DLD1 (cell line): Measurements from ENCODE around the gene RAP1GAP2.
"Not testable (repeated sequence)": the region's sequence is repeated elsewhere in the genome, so short reads cannot be mapped to it uniquely, and the experiment has no call there.

Experiments used
- in situ Hi-C: cut with HindIII; loops from 2 replicates; pipeline ENCODE4 v1.10.0; 2017; ENCODE audit warnings: low sequenced_read_pairs

RAP1GAP2 gene

DNA sequence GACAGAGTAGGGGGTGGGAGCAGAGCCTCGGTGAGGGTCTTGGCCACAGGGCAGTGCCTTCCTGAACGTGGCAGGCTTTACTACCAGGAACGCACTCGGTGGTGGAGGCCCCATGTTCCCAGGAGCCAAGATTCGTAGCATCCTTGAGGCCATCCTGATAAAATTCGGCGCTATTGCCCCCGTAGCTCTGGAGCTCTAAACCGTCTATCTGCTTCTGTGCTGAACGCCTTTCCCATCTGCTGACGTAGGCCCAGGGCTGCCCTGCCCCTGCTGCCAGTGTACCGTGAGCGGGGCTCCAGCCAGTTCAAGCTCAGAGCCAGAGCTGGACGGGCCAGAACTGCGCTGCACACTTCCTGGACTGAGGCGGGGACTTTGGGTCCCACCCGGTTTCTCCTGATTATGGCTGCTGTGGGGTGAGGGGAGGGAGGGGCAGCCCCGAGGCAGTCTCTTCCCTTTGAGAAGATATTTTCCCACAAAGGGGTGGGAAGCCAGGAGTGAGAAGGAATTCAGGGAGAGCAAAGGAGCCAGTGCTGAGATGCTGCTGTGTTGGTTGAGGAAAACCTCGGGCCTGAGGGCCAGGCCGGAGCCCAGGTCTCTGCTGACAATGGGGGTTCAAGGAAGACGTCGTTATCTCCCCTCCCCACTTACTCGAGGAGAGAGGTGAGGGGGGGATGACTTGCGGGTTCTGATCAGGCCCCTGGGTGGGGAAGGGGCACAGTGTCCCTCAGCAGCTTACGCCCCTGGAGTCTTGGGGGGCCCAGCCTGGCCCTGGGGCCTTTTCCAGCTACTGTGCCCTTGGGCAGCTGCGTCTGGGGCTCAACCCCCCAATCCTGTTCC lies 237.7 kb downstream of the RAP1GAP2 start:
- in situ Hi-C loops: no loop called here

DNA sequence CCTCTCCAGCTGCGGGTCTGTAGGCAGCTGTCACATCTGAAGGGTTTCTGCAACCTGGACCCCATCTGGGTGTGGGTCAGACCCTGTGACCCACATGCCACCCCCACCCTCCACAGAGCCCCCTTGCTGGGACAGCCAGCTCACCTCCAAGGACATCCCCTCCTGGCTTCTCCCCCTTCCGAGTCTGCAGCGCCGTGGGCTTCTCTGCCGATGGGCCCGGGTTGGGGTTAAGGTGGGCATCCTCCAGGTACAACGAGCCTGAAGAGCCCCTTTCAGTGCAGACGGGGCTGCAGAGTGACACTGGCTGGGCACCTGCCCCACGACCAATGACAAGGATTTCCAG lies 238.3 kb downstream of the RAP1GAP2 start:
- in situ Hi-C loops: no loop called here

DNA sequence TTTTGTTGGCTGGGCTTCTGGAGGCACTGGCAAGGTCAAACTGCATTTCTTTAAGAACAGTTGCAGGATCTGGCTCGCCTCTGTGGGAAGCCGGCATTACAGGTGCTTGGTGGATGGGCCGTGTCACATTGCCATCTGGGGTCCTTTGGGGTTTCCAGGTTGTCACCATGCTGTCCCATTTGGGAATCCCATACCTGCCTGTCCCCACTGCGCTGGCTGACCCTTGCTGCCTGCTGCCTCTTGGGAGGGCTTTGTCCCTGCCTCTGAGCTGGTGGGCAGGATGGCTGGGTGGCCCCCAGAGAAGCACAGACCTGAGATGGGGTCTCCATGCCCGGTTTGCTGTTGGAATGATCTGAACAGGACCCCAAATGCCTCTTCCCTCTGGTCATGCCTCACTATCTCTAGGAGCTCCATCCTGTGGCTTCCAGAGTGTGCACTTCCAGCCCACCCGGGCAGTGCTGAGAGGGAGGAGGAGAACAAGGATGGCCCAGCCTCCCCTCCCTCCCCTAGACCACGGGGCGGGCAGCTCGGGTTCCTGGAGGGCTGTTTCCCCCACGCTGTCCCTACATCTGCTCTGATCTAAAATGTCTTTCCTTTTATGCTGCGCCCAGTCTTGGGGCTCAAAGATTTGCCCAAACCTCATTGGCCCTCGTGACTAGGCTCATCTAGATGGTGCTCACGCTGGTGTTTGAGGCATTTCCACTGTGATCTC lies 239.2 kb downstream of the RAP1GAP2 start:
- in situ Hi-C loops: no loop called here

DNA sequence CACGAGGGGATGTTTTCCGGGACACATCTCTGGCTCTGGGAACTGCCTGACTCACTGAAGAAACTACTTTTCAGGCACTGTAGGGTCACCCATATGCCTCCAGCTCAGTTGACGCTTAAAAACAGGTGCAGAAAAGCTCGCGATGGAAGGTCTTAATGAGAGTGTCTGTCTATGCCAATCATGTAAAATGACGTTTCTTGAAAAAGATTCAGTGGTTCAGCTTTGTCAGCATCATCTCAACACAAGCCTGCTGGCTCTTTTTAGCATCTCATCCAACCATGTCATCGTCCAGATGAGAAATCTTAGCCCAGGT lies 239.7 kb downstream of the RAP1GAP2 start:
- in situ Hi-C loops: no loop called here

DNA sequence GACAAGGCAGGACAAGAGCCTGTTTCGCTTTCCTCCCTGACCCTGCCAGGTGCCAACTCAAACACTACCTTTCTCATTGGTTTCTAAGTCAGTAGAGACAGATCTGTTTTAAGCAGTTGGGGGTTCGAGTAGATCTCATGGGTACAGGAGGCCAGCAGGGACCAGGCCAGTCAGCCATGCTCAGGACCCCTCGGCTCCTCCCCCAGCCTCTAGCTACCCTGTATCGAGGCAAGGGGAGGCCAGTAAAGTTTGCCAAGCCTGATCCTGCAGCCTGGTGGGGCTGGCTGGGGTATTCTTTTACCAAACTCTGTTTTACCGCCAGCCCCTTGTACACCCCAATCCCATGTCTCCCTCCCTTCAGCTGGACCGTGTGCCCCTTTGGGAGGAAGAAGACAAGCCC lies 240.6 kb downstream of the RAP1GAP2 start:
- in situ Hi-C loops: no loop called here

DNA sequence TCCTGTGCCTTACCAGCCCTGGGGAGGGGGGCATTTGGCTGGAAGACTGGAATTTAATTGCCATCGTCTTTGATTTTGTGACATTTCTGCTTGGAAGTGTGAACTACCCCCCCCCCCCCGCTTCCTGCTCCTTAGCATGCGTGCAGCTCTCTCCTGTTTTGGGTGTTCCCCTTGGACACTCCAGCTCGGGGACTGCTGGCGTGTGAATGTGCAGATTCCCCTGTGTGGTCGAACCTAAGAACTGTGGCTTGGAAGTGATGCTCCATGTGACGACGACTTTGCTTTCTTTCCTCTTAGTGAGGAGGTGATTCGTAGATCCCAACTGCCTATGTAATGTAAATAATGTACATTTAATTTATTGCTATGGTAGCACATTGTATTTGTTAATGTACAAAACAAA lies 241.0 kb downstream of the RAP1GAP2 start:
- in situ Hi-C loops: no loop called here

DNA sequence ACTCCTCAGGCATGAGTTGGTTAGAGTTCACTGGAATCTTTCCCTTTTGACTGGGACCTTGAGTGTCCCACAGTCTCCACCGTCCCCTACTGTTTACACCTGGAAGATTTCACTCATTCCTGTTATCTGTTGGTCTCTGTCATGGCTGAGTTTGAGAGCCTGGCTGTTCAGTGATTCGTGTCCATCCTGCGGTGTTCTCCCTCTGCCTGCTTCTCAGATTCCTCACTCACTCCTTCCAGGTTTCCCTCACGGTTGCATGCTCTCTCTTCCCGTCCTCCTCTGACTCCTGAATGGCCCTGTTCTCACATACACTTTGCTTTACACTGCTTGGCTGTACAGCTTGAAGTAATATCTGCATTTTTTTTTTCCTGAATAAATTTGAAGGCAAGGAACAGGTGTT lies 242.7 kb downstream of the RAP1GAP2 start:
- in situ Hi-C loops: no loop called here

DNA sequence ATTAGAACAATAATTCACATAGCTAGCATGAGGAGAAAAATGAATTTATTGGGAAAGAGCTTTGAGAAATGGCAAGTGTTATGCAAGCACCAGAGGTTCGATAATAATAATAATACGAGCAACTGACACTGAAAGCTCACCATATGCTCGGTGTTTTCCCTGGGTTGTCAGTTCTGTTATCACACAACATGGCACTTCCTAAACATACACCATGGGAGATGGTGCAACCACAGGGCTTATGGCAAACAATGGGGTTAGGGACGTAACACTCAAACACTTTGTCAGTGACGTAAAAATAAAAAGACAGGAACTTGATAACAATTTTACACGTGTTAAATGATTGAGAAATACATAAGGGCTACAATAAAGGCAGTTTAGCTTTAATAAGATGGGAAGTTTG lies 243.5 kb downstream of the RAP1GAP2 start:
- in situ Hi-C loops: no loop called here

DNA sequence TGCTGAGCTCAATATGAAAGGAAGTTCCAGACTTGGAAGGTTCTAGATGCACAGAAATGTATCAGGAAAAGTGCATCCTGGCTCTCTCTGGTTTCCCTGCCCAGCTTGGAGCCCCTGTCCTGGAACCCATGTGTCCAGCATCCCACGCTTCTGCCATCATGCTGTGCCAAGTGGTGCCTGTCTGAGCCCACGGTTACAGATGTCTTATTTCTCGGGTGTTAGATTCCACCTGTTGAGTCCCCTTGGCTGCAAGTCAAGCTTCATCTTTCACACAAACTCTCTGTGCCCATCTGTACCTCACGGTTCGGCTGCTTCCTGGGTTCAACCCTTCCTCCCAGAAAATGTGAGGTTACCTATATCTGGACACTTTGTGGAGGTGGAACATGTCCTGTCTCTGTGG lies 244.6 kb downstream of the RAP1GAP2 start:
- in situ Hi-C loops: no loop called here

DNA sequence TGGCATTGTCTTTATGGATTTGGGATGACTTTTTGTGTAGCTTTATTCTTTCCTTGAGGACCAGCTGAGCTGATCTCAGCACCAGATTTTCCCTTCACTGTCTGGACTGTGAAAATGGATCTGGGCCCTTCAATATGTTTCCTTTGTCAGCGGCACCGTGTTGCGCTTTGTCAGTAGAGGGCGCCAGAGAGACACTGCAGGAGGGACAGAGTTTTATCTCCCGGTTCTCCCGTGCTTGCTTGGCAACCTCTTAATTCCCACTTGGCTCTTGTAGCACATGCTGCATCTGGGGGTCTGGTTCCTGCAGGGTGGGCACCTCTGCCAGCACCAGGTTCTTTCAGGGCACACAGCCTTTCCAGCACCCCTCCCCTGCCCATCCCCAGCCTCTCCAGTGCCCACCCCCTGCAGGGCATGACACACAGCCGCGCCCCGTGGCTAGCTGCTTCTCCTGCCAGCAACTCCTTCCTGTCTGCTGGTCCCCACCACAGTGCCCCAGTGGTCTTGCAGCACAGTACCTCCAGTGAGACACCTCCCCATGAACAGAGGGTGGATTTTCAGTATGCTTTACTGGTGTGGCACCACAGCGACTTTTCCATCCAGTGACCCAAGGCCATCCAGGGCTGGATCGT lies 247.6 kb downstream of the RAP1GAP2 start:
- in situ Hi-C loops: no loop called here

DNA sequence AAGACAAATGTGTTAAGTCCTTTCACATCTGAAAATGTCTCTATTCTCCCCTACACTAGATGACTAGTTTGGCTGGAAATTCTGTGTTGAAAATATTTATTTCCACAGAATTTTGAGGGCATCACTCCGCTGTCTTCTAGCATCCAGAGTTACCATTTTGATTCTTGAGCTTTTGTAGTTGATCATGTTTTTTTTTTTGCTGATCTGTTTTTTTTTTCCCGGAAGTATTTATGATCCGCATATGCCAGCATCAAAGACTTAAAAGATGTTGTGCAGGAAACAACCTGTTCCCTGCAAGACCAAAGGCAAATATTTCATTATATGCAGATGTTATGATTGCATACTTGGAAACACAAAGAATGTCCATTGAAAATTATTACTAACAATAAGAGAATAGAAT lies 250.5 kb downstream of the RAP1GAP2 start:
- in situ Hi-C loops: no loop called here

DNA sequence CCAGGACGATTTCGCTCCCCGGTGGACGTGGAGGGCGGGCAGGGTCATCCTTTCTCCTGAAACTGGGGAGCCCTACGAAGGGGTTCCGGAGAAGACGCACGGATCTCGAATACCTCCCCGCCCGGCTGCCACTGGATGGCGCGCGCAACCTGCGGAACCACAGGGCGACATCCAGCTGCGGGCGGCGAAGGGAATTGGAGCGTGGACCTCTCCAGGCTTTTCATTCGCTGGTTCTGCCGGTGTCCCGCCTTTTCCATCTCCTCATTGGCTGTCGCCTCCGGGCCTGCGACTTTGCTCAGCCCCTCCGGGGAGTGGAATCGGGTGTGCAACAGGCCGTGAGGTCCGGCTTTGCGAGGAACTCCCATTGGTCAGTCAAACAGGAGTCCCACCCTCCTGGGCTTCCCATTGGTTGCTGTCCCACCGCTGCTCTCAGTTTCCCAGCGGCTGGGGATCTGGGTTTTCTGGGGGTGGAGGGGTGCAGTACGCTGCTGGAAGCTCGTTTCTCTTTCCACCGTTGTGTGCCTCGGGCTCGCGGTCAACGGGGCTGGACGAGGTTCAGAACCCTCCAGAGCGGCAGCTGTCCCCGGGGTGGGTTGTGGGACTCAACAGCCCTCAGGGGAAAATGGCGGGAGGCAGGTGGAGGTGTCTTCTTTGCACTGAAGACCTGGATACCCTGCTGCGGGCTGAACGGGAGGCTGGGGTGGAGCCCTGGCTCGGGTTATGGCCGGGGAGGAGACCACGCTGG lies 252.7 kb downstream of the RAP1GAP2 start:
- in situ Hi-C loops: no loop called here

DNA sequence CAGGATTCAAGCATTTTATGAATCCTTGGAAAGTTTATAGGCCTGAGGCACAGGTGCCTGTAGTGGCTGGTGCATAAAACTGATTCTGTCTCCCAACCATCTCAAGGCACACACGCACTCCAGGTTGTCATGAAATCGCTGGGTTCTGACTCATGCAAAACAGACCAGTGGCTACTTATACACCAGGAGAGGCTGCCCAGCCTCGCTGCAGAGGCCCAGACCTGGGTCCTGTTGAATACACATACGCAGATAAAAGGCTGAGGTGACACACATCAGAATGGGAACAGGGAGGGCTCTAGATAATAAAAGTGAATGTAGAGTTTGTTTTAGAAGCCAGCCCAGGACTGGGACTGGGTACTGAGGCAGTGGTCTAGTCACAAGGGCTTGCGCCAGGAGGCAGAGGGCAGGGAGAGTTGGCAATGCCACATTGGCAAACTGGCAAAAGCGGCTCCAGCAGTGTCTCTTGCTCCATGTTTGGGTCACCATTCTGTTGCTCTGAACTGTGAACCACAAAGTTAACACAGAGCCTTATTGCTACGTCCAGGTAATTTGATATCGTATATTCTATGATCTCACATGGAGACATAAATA lies 253.6 kb downstream of the RAP1GAP2 start:
- in situ Hi-C loops: no loop called here

DNA sequence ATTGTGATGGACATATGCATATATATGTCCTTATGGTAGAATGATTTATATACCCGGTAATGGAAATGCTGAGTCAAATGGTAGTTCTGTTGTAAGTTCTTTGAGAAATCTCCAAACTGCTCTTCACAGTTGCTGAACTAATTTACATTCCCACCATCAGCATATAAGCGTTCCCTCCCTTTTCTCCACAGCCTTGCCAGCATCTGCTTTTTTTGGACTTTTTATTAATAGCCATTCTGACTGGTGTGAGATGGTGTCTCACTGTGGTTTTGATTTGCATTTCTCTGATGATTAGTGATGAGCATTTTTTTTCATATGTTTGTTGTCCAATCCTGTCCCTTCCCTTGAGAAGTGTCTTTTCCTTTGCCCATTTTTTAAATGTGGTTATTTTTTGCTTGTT lies 258.6 kb downstream of the RAP1GAP2 start:
- in situ Hi-C loops: not testable (repeated sequence)

DNA sequence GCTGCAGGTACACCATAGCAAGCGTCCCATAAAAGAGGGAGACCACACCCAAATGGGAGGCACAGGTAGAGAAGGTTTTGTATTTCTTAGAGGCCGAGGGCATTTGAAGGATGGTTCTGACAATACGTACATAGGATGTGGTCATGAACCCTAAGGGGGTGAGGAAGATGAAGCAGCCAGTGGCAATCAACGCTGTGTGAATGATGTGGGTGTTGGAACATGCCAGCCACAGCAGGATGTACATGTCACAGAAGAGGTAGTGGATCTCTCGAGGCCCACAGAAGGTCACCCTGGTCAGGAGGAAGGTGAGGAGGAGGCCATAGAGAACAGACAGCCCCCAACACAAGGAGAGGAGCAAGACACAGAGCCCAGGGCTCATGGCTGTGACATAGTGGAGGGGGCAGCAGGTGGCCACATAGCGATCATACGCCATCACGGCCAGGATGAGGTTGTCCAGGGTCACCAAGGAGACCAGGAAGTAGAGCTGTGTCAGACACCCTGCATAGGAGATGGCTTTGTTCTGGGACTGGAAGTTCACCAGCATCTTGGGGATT lies 266.7 kb downstream of the RAP1GAP2 start:
- in situ Hi-C loops: not testable (repeated sequence)

DNA sequence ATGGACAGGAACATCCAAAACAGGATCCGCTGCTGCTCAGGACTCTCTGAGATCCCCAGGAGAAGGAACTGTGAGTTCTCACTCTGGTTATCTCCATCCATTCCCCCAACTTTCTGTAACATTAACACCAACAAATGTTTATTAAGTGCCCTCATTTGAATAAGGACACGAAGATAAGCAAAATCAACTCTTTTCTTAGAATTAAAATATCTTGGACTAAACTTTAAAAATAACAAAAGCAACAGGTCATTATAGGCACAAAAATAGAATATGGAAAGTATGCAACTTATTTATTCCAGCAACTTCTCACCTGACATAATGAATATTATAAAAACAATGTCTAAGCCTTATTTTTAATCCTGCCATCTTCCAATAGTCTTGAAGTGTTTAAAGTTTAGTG lies 267.3 kb downstream of the RAP1GAP2 start, which contains the start of gene OR1D5:
Gene OR1D5 (minus strand): TSS at position 101 of the 400 bp plus-strand sequence. CDS start 0 bp downstream, at position 101.
- in situ Hi-C loops: not testable (repeated sequence)

DNA sequence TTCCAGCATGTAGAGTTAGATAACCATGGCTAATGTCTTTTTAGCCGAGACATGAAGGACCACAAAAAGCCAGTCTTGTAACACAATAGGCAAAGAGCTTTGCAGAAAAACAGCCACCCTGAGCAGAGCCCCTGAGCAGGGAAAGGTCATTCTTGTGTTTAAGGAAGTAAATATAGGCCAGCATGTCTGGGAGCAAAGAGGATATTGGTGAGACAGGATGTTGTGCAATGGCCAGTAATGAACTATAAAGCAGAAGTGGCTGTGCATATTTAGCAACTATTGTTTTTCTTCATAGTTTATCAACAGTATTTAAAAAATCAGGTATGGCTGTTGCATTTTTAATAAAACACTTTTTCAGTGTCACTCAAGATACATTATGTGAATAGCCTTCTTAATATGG lies 269.0 kb downstream of the RAP1GAP2 start:
- in situ Hi-C loops: not testable (repeated sequence)

DNA sequence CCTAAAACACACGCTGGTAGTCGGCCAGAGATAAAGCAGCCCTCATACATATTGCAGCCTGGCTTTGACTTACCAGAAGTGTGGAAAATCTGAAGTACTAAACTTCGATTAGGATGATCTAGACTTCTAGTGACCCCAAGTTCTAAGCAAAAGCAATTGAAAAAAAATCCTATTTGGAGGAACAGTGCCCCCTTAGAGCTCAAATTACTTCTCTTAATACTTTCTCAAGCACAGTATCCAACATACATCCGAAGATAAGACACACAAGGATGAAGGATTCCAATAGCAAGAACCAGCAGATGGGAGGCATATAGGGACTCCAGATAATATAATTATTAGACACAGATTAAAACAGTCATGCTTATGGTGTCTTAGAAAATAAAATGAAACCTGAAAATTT lies 277.6 kb downstream of the RAP1GAP2 start:
- in situ Hi-C loops: not testable (repeated sequence)
